Measurements from ENCODE around the gene SPCS3. TPM values are rescaled to one million over a fixed set of nuclear protein-coding genes. Genes with fewer than 3 reads are reported as not detected.

SPCS3 gene
- total RNA-seq, 2 donors from 2014 or later, result 160 to 164 TPM

GRCh38 chr4:176380352-176381157, 60.8 kb downstream of the SPCS3 start:
- Mint-ChIP-seq H3K4me1 (no peaks in the 10 kb centered on the region), H3K27me3 (ENCODE audit: insufficient read depth) (no peaks in the 10 kb centered on the region), H3K9me3 (no peaks in the 10 kb centered on the region), H3K4me3 (no peak overlapping the region), H3K27ac (no peak overlapping the region), H3K36me3 (ENCODE audit: low read depth) (no peaks in the 10 kb centered on the region)
- no peak for DNase-seq
- Histone ChIP-seq H3K27me3 (ENCODE audit: control insufficient read depth, insufficient read depth, low read length, poor library complexity, severe bottlenecking) (no peaks in the 10 kb centered on the region), H3K9me3 (ENCODE audit: control insufficient read depth, low read length) (no peaks in the 10 kb centered on the region), H3K4me1 (ENCODE audit: control insufficient read depth, insufficient read depth, low read length) (no peaks in the 10 kb centered on the region), H3K4me3 (ENCODE audit: low read length) (no peak overlapping the region), H3K9ac (ENCODE audit: extremely low read depth, low read length, poor library complexity, severe bottlenecking) (no peak overlapping the region), H3K27ac (ENCODE audit: low read depth, low read length) (no peak overlapping the region), H3K36me3 (ENCODE audit: control insufficient read depth, insufficient read depth, low read length) (no peaks in the 10 kb centered on the region)
- WGBS, 2 experiments (ENCODE audit: insufficient coverage in 1 of 2, insufficient read length in 1 of 2), result 94 to 96% methylated on average over 11 of the region's 11 CpGs
- TF ChIP-seq, protein P1, sequence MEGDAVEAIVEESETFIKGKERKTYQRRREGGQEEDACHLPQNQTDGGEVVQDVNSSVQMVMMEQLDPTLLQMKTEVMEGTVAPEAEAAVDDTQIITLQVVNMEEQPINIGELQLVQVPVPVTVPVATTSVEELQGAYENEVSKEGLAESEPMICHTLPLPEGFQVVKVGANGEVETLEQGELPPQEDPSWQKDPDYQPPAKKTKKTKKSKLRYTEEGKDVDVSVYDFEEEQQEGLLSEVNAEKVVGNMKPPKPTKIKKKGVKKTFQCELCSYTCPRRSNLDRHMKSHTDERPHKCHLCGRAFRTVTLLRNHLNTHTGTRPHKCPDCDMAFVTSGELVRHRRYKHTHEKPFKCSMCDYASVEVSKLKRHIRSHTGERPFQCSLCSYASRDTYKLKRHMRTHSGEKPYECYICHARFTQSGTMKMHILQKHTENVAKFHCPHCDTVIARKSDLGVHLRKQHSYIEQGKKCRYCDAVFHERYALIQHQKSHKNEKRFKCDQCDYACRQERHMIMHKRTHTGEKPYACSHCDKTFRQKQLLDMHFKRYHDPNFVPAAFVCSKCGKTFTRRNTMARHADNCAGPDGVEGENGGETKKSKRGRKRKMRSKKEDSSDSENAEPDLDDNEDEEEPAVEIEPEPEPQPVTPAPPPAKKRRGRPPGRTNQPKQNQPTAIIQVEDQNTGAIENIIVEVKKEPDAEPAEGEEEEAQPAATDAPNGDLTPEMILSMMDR (conservative IDR thresholded peaks at IDR 0.05), result no peak

Other genes starting within 250 kb of the SPCS3 start
- gene SPATA4, start 124.4 kb upstream of the SPCS3 start, total RNA-seq, result not detected
- gene ASB5, start 50.7 kb upstream of the SPCS3 start, total RNA-seq, result 10 to 100 TPM in 1 of 2 donors, 1 to 10 TPM in 1; 2.8 to 14.6 TPM